ENCODE results near the gene QTRT2.

- TF ChIP-seq POLR2A (IDR thresholded peaks at IDR 0.05; ENCODE audit: low read depth, low read length) (no peak), TAF1 (IDR thresholded peaks at IDR 0.05; ENCODE audit: low read depth, low read length) (no peak), SPI1 (IDR thresholded peaks at IDR 0.05; ENCODE audit: low read depth, low read length) (no peak), POLR2AphosphoS5 (IDR thresholded peaks at IDR 0.05; ENCODE audit: low read depth, low read length) (no peak), PAX5 (IDR thresholded peaks at IDR 0.05; ENCODE audit: insufficient read depth, low read length, severe bottlenecking) (no peak), POU2F2 (IDR thresholded peaks at IDR 0.05; ENCODE audit: low read depth, low read length) (no peak)
Measured at GRCh38 chr3:114022145-114022802, 34.3 kb upstream of the QTRT2 start.

Data from GM12891 (cell line).